Large intestine (tissue), 3 donors: Measurements from ENCODE around the gene SLCO3A1. TPM values are rescaled to one million over a fixed set of nuclear protein-coding genes. Genes with fewer than 3 reads are reported as not detected.

Experiments
- DNase-seq, 2 donors: peaks; one replicate each; pipeline versions ENCODE4 v3.0.0 to v3.0.0-alpha.2; 2013
- H3K27ac ChIP-seq: one replicate; pipeline ENCODE4 v1.5.1; 2013; ENCODE audit warnings: low read length
- H3K27me3 ChIP-seq: 2 replicates; pipeline ENCODE4 v1.6.1; 2013; ENCODE audit warnings: low read length; ENCODE audit not compliant: control insufficient read depth, insufficient read depth
- H3K36me3 ChIP-seq: 2 replicates; pipeline ENCODE4 v1.6.1; 2013; ENCODE audit warnings: low read length; ENCODE audit not compliant: control insufficient read depth, insufficient read depth
- H3K4me1 ChIP-seq: one replicate; pipeline ENCODE4 v1.6.1; 2013; ENCODE audit warnings: low read length; ENCODE audit not compliant: control insufficient read depth, insufficient read depth
- H3K4me3 ChIP-seq: one replicate; pipeline ENCODE4 v1.5.1; 2013; ENCODE audit warnings: low read length
- H3K9me3 ChIP-seq: one replicate; pipeline ENCODE4 v1.6.1; 2013; ENCODE audit warnings: mild to moderate bottlenecking, low read depth, low read length, moderate library complexity; ENCODE audit not compliant: control insufficient read depth
- WGBS: methylation state at CpG from one replicate; pipeline ENCODE4 v1.1.5; 2013; ENCODE audit warnings: low lambda C conversion rate; ENCODE audit not compliant: insufficient coverage; 5-methylcytosine and 5-hydroxymethylcytosine counted together
- polyA plus RNA-seq: library from polyadenylated mRNA; unstranded; fragments of 120-200 nt; gene quantifications from one replicate; pipeline ENCODE4 v1.2.1, GENCODE V29; 2013

The SLCO3A1 gene
- polyA plus RNA-seq, 1 donor, result 5.1 TPM

DNA sequence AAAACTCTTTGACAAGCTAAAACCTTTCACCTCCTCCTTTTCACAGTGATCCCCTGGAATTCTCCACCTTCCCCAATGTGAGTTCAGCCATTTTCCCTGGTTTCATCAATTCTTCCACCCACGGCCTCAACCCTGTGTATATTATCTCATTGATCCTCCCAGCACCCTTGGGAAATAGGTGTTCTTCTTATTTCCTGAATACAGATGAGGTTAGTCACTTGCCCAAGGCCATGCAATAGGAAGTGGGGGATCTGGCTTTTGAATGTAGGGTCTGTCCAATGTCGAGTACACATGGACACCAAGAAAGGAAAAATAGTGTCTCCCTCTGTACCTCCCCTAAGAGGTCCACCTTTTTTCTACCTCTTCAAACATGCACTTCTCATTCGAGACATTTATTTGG, 277.4 kb downstream of the SLCO3A1 start:
- no CpG with 5 or more reads among the region's 3 CpGs for WGBS
- Histone ChIP-seq H3K27ac (no peak overlapping the region), H3K36me3 (no peaks in the 10 kb centered on the region), H3K4me1 (no peaks in the 10 kb centered on the region), H3K27me3 (no peaks in the 10 kb centered on the region), H3K9me3 (no peaks in the 10 kb centered on the region), H3K4me3 (no peak overlapping the region)
- DNase-seq, result no peak

DNA sequence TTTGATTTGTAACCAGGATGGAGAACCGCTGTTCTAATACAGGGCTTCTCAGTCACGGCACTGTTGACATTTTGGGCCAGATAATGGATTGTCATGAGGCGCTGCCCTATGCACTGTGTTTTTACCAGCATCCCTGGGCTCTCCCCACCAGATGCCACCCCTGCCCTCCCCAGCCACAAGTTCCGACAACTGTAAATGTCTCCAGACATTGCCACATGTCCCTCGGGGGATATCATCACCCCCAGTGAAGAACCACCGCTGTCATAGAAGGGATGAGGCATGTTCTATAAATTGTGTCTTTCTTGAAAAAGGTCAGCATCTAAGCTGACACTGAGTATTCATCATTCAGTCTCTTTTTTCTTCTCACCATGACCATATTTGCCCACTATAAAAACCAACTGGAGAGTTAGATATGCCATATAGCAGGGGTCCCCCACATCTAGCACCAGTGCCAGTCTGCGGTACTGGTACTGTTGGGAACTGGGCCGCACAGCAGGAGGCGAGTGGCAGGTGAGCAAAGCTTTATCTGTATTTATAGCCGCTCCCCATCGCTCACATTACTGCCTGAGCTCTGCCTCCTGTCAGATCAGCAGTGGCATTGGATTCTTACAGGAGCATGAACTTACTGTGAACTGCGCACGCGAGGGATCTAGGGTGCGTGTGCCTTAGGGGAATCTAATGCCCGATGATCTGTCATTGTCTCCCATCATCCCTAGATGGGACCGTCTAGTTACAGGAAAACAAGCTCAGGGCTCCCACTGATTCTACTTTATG, 279.7 kb downstream of the SLCO3A1 start:
- no CpG with 5 or more reads among the region's 17 CpGs for WGBS
- H3K27ac ChIP-seq, result no peak overlapping the region
- no peak overlapping the region for H3K4me3 ChIP-seq
- no peaks in the 10 kb centered on the region for H3K27me3 ChIP-seq
- no peaks in the 10 kb centered on the region for H3K36me3 ChIP-seq
- DNase-seq, result no peak
- no peaks in the 10 kb centered on the region for H3K4me1 ChIP-seq
- no peaks in the 10 kb centered on the region for H3K9me3 ChIP-seq

DNA sequence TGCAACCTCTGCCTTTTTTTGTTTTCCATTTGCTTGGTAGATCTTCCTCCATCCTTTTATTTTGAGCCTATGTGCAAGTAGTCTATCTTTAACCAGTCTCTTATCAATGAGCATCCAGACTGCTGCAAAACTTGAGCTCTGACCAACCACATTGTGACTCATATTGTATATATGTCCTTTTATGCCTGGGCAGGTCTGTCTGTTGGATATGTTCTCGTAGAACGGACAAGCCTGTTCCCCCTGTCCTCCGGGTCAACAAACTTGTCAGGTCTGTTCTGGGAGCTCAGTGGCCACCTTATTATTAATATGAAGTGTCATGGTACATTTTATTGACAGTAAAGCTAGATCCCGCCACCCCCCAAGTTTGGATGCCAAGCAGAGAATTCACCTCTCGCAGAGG, 287.3 kb downstream of the SLCO3A1 start:
- no CpG with 5 or more reads among the region's 5 CpGs for WGBS

DNA sequence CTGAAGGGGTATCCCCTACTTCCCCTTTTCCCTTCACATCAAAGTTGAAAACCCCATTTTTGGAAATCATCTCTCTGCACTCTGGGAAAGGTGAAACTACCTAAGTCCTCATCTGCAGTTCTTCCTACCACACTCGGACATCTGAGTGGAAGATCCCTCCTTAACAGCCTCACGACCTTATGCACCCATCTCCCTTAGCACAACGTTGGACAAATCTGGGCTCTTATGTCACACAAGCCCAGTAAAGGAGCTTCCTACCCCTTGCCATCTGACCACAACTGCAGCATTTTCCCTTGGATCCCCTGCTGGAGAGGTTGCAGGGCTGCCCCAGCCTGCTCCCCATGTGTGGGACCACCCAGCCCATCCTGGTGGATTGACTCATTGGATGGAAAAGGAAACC, 288.1 kb downstream of the SLCO3A1 start:
- Histone ChIP-seq H3K27me3 (no peaks in the 10 kb centered on the region), H3K9me3 (no peaks in the 10 kb centered on the region), H3K4me3 (no peak overlapping the region), H3K4me1 (no peaks in the 10 kb centered on the region), H3K36me3 (no peaks in the 10 kb centered on the region), H3K27ac (no peak overlapping the region)
- no CpG with 5 or more reads among the region's 3 CpGs for WGBS
- DNase-seq, result no peak

More for the DNA sequence above, 287.3 kb downstream of the SLCO3A1 start:
- no peak overlapping the region for H3K27ac ChIP-seq
- no peaks in the 10 kb centered on the region for H3K36me3 ChIP-seq
- no peaks in the 10 kb centered on the region for H3K9me3 ChIP-seq
- no peak for DNase-seq
- no peaks in the 10 kb centered on the region for H3K27me3 ChIP-seq
- no peaks in the 10 kb centered on the region for H3K4me1 ChIP-seq
- no peak overlapping the region for H3K4me3 ChIP-seq

DNA sequence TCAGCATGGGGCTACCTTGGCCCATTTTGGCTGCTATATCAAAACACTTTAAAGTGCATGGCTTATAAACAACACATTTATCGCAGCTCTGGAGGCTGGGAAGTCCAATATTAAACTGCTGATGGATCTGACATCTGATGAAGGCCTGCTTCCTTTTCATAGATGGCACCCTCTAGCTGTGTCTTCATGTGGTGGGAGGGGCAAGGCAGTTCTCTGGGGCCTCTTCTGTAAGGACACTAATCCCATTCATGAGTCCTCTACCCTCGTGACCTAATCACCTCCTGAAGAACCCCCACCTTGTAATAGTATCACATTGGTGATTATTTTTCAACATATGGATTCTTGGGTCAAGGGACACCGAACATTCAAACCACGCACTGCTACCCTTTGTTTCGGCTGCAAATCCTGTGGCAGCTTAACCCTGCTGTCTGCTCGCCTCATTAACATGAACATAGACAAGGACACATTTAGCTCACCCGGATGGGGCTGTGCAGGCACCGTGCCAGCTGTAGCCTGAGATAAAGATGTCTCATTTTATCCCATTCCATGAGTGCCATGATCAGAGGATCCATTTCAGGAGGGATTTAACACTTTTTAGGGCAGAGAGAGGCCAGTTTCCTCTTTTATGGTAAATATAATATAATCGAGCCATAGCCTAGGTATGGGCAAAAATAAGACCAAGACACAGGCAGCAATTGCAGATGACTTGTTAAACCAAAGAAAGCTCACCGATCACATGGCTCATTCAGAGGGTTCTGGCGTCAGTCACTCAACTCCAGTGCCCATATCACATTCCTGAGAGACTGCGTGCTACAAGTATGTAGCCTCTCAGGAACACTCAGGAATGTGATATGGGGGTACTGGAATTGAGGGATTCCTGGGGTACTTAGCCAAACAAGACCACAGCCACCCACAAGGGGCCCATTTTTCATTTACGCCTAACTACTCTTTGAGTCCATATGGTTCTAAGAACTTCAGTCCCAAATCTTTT, 289.0 kb downstream of the SLCO3A1 start:
- no peak overlapping the region for H3K4me3 ChIP-seq
- WGBS, result no CpG with 5 or more reads among the region's 13 CpGs

DNA sequence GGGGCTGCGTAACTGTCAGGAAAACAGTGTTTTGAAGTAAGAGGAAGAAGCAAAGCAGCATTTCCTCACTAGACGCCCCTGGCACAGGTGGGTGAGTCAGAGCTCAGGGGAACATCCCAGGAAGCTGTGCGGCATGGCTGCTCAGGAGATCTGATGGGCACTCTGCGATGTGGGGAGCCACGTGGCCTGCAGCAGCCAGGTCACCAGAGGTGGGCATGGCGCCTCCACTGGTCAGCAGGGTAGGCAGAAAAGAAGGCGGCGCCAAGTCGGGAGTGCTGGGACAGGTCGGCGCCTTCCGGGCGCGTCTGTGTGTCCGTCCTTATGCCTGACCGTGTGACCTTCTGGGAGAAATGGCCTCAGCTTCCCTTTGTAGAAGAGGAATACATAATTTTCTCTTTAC, 290.3 kb downstream of the SLCO3A1 start:
- 50% methylated on average over 2 of the region's 16 CpGs for WGBS
- H3K27me3 ChIP-seq, result no peaks in the 10 kb centered on the region
- no peaks in the 10 kb centered on the region for H3K9me3 ChIP-seq
- no peak overlapping the region for H3K27ac ChIP-seq
- H3K36me3 ChIP-seq, result no peaks in the 10 kb centered on the region
- no peak for DNase-seq
- no peak overlapping the region for H3K4me3 ChIP-seq
- H3K4me1 ChIP-seq, result no peaks in the 10 kb centered on the region

More for the DNA sequence above, 289.0 kb downstream of the SLCO3A1 start:
- Histone ChIP-seq H3K4me1 (no peaks in the 10 kb centered on the region), H3K27ac (no peak overlapping the region), H3K36me3 (no peaks in the 10 kb centered on the region), H3K9me3 (no peaks in the 10 kb centered on the region), H3K27me3 (no peaks in the 10 kb centered on the region)
- no peak for DNase-seq

DNA sequence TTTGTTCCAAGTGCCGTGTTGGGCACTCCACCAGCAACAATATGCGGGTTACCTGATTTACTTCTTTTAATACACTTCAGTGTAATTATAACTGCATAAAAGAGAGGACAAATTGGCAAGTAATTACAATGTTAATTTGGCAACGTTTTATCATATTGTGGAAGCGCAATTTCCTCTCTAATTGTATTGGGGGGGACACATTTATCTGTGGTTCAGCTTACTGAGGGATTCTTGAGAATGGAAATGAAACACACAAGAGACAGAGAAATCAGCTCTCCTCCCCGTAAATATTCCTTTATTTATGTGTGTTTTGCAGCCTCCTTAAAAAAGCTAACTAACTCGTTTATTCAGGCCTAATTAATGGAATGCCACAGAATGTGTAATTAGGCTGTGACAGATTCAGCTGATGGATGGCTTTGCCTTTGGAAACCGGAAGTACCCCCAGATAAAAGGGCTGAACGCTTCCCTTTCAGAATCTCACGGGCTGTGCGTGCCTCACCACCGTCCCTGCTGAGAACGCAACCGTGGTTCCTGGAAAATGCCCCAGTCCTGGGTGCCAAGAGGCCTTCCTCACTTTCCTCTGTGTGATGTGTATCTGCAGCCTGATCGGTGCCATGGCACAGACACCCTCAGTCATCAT, 293.1 kb downstream of the SLCO3A1 start:
- WGBS, result no CpG with 5 or more reads among the region's 14 CpGs

DNA sequence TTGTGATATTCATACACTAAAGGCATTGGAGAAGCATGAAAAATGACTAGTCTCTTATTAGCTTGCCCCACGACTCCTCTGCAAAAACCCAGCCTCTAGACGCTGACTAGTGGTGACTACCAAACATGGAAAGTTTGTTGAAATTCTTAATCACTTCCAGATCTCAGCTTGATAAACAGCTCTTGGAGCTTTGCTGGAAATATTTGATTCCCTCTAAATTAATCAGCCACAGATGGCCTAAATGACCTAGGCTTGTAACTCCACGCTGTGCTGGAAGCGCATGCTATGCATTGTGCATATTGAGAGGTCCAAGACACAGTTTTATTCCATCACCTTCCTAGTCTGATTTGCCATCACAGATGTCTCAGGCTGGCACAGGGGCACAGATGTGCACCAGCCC, 295.5 kb downstream of the SLCO3A1 start:
- no peak for DNase-seq
- Histone ChIP-seq H3K9me3 (no peaks in the 10 kb centered on the region), H3K27me3 (no peaks in the 10 kb centered on the region), H3K4me1 (no peaks in the 10 kb centered on the region), H3K36me3 (no peaks in the 10 kb centered on the region), H3K27ac (no peak overlapping the region), H3K4me3 (no peak overlapping the region)
- WGBS, result no CpG with 5 or more reads among the region's 4 CpGs

More for the DNA sequence above, 293.1 kb downstream of the SLCO3A1 start:
- Histone ChIP-seq H3K27ac (no peak overlapping the region), H3K27me3 (no peaks in the 10 kb centered on the region), H3K4me3 (no peak overlapping the region), H3K9me3 (no peaks in the 10 kb centered on the region), H3K4me1 (no peaks in the 10 kb centered on the region), H3K36me3 (no peaks in the 10 kb centered on the region)
- DNase-seq, result no peak

DNA sequence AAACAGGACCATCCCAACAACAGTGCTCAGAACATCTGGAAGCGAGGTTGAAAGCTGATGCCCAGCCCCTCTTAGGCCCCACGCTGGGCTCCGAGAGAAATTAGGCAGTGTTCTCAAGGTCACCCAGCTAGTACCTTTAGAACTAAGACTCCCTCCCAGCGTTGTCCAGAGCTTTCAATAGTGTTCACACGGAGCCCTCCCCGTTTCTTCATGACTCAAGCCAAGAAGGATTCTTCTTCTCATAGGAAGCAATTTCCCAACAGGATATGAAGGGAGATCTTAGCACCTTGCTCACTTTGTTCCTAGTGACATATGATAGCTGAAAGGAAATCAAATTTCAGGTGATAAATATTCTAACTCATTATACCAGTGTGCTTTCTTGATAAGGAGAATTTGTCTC, 296.0 kb downstream of the SLCO3A1 start:
- Histone ChIP-seq H3K36me3 (no peaks in the 10 kb centered on the region), H3K4me1 (no peaks in the 10 kb centered on the region)
- no peak for DNase-seq

DNA sequence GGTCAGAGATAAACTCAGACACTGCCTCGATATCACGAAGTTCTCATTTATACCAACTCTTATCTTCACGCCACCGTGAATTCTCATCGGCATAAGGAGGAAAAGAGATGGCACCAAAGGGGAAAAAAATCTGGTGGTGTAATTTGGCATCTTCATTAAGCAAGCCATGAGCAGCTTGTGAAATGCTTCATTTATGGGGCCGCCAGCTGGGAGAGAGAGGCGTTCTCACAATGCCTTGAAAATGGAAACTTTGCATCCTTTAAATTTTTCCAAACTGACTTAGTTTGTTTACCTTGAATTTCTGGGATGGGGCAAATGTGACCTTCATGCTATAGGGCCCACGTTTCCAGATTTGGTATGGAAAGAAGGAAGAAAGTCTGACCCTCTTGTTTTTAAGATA, 297.7 kb downstream of the SLCO3A1 start:
- Histone ChIP-seq H3K9me3 (no peaks in the 10 kb centered on the region), H3K27ac (no peak overlapping the region), H3K4me3 (no peak overlapping the region), H3K36me3 (no peaks in the 10 kb centered on the region), H3K27me3 (peaks cover 4% of the 10 kb centered on the region), H3K4me1 (no peaks in the 10 kb centered on the region)
- no peak for DNase-seq
- 90% methylated on average over 2 of the region's 8 CpGs for WGBS

More for the DNA sequence above, 296.0 kb downstream of the SLCO3A1 start:
- no CpG with 5 or more reads among the region's 6 CpGs for WGBS
- Histone ChIP-seq H3K4me3 (no peak overlapping the region), H3K27me3 (no peaks in the 10 kb centered on the region), H3K27ac (no peak overlapping the region), H3K9me3 (no peaks in the 10 kb centered on the region)
